Left colon (tissue), 2 donors: ENCODE results near the gene NEDD9. TPM values are rescaled to one million over a fixed set of nuclear protein-coding genes. Genes with fewer than 3 reads are reported as not detected.

Experiments
- ATAC-seq: fragments of 200-7000 bp; cut with Tn5 transposase; one replicate; pipeline ENCODE4 v1.9.1; 2020; ENCODE audit warnings: mild to moderate bottlenecking, moderate library complexity
- DNase-seq, 2 donors: peaks; one replicate each; pipeline ENCODE4 v3.0.0-alpha.2; 2020
- intact Hi-C, 2 donors: fragments of 100-400 bp; cut with DNase I in 1 of 2; cut with micrococcal nuclease in 1 of 2; formaldehyde crosslinking; loops; one replicate each; pipeline versions ENCODE4 v1.11.2 to v1.14.0; 2022; cut with DNase I, micrococcal nuclease
- total RNA-seq, 2 donors: library from RNA; stranded (reverse); fragmentation: NEBNext Ultra II Directional; extraction: Animal tissue kit (Norgen Biotek cat#: 25700); gene quantifications; one replicate each; pipeline ENCODE4 v1.2.1, GENCODE V29; 2021
- donor health status: DM: no; HTN: no; CAD: no.
- donor health status: DM: yes; HTN: yes; CAD: no.

The NEDD9 gene
- total RNA-seq, 2 donors from 2014 or later, result 58.9 to 84.8 TPM

GRCh38 chr6:11209369-11209768, 23.1 kb downstream of the NEDD9 start:
- intact Hi-C loops, result no loop called here
- DNase-seq (no peak), ATAC-seq (no peak)

- DNase-seq (no peak), ATAC-seq (no peak)
- intact Hi-C loops, result no loop called here
These were observed 23.6 kb downstream of the NEDD9 start for GRCh38 chr6:11208854-11209253.

- DNase-seq (no peak), ATAC-seq (no peak)
- intact Hi-C loops, result no loop called here
These were observed 24.2 kb downstream of the NEDD9 start for GRCh38 chr6:11208267-11208666.

- peak; percentile 84 for ATAC-seq
These were observed 25.1 kb downstream of the NEDD9 start for GRCh38 chr6:11207199-11207968.

GRCh38 chr6:11206576-11206975, 25.9 kb downstream of the NEDD9 start:
- DNase-seq (no peak), ATAC-seq (peak; percentile 12)
- intact Hi-C loops, result no loop called here

More at GRCh38 chr6:11207199-11207968, 25.1 kb downstream of the NEDD9 start:
- peak; percentile 41 to 67 for DNase-seq
- intact Hi-C loops, result no loop called here

GRCh38 chr6:11204794-11205366, 27.6 kb downstream of the NEDD9 start:
- intact Hi-C loops, result no loop called here
- ATAC-seq (no peak), DNase-seq (no peak)

- intact Hi-C loops, result no loop called here
- ATAC-seq (no peak), DNase-seq (no peak)
These were observed 28.5 kb downstream of the NEDD9 start for GRCh38 chr6:11204005-11204399.

- intact Hi-C loops, result no loop called here
- DNase-seq (no peak), ATAC-seq (no peak)
These were observed 29.0 kb downstream of the NEDD9 start for GRCh38 chr6:11203306-11204004.

GRCh38 chr6:11202513-11203305, 29.8 kb downstream of the NEDD9 start:
- no peak for ATAC-seq
- intact Hi-C loops, result no loop called here
- DNase-seq, result no peak

- ATAC-seq, result no peak
- DNase-seq, result no peak
- intact Hi-C loops, result no loop called here
These were observed 30.5 kb downstream of the NEDD9 start for GRCh38 chr6:11201772-11202512.

- no peak for DNase-seq
- no peak for ATAC-seq
- intact Hi-C loops, result no loop called here
These were observed 31.5 kb downstream of the NEDD9 start for GRCh38 chr6:11201015-11201414.

GRCh38 chr6:11200356-11200755, 32.1 kb downstream of the NEDD9 start:
- intact Hi-C loops, result no loop called here
- DNase-seq (no peak), ATAC-seq (no peak)

GRCh38 chr6:11198663-11199603, 33.5 kb downstream of the NEDD9 start:
- ATAC-seq (peak; percentile 62), DNase-seq (no peak)
- intact Hi-C loops, result no loop called here

GRCh38 chr6:11197850-11198249, 34.6 kb downstream of the NEDD9 start:
- intact Hi-C loops, result no loop called here
- ATAC-seq (no peak), DNase-seq (no peak)

GRCh38 chr6:11197175-11197536, 35.3 kb downstream of the NEDD9 start:
- ATAC-seq (no peak), DNase-seq (no peak)
- intact Hi-C loops, result no loop called here

- no peak for DNase-seq
- intact Hi-C loops, result no loop called here
- ATAC-seq, result no peak
These were observed 35.8 kb downstream of the NEDD9 start for GRCh38 chr6:11196511-11197174.
